ENCODE measurements around the gene CSPG5.

DNA sequence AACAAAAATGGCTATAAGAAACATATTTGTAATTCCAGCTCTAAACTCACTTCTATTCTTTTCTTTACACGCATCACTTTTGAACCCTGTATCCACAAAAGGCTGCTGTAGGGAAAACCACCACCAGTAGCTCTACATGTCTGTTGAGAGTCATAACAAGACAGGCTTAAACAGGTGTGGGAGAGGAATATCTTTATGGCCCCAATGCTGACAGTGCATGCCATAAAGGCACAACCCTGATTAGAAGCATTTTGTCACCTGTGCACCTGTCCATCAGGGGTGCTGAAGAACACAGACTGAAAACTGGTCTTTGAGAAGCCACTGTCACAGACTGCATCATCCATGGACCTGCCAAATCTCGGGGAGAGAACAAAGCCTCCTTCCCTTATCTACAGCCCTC is 11.6 kb upstream of the CSPG5 start:
- TF ChIP-seq POLR2A (IDR thresholded peaks at IDR 0.05; ENCODE audit: low read depth, low read length) = peak; percentile 26; the same call in 1 of the 2 replicates
- no peak for TF ChIP-seq POLR2AphosphoS5 (IDR thresholded peaks at IDR 0.05; ENCODE audit: low read depth, low read length)
- TF ChIP-seq TAF1 (IDR thresholded peaks at IDR 0.05; ENCODE audit: borderline replicate concordance, low read depth, low read length) = no peak
